Activated T-cell treated with anti-CD3 and anti-CD28 coated beads, Interleukin-2, amount 50 U/mL, for 1 hour (primary cell): Measurements from ENCODE around the gene KRT77.
"Not testable (repeated sequence)": the region's sequence is repeated elsewhere in the genome, so short reads cannot be mapped to it uniquely, and the experiment has no call there.

ENCODE experiments used
- DNase-seq: peaks from one replicate; pipeline ENCODE4 v3.0.0-alpha.2; 2020

KRT77 gene

DNA sequence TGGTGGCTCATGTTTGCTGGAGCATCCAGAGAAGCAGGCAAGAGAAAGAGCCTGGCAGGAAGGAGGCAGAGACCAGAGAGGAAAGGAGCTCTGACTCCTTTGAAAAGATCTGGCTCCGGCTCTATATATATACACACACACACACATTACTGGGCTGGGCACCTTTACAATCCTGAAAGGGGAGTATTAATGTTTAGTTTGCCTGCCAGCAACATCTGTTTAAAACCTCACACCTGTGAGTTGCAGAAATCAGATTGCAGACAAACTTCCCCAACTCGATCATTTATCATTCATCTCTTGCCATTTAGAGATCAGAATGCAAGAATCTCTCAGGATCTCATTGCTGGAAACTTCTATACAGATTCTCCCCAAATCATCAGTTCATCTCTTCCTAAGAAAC, at the start of gene KRT77:
KRT77 (minus strand) TSS at position 101 of the 400 bp plus-strand sequence; CDS start at position 11, 90 bp downstream.
- DNase-seq = no peak

DNA sequence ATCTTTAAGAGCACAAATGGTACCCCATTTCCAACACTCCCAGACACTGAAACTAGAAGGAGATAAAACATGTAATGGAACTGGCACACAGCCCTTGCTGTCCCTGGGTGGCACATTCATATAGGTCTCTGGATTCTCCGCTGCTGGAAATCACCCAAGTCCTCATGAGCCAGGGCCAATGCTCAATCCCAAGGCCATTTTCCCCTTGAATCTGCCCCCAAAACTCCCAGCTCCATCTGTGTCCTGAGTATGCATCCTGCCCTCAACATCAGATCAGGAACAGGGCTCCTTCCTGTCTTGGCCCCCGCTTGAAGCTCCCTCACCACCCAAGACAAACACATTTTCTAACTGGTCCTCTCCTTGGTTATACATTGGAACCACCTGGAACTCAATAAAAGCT, 49.2 kb upstream of the KRT77 start:
- no peak for DNase-seq

DNA sequence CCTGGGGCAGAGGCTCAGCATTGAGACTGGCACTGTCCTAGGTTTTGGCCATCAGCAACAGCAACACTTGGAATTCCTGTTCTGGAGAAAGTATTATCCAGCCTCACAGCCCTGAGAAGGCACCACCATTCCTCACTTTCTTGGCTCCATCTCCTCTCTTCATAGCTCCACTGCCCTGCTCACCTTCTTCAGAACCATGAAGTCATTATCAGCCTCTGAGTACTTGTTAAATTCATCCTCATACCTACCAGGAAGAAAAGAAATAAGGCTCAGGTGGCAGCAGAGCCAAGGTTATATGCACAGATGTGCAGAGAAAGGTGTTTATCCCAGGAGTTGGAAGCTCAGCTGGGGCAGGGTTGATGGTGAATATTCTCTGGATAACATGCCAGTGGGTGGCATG, 48.5 kb upstream of the KRT77 start:
- DNase-seq = no peak

DNA sequence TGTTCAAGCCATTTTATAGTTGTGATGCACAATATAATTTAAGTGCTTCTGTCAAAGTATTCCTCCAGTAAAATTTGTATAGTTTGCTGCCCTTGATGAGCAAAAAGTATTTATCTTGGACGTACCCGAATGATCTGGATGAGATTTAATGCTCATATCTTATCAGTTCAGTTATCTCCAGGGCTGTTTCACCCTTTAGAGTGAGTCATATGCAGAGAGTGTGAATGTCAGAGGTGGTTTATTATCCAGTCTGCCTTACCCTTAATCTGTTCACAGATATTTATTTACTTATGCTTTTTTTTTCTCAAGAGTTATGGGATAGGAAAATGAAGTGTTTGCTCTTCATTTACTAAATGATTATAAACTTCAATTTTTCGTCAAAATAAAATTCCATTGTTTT, 47.2 kb upstream of the KRT77 start:
- DNase-seq = not testable (repeated sequence)

DNA sequence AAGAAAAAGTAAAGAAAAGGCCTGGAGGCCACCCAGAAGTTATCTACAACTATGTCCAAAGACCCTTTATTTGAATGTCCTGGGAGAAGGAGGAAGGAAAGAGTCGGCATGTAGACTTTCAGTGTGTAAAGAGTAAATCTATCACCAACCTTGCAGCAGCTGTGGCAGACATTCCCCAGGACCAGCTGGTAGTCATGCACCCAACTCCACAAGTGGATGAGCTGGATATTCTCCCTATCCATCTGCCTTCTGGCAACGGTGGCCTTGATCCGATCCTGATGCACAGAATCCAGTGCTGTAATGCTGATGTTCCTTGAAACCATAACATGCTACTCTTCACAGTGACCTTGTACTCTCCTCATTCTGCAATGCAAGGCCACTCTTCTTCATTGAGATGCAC, 46.5 kb upstream of the KRT77 start:
- DNase-seq = no peak

DNA sequence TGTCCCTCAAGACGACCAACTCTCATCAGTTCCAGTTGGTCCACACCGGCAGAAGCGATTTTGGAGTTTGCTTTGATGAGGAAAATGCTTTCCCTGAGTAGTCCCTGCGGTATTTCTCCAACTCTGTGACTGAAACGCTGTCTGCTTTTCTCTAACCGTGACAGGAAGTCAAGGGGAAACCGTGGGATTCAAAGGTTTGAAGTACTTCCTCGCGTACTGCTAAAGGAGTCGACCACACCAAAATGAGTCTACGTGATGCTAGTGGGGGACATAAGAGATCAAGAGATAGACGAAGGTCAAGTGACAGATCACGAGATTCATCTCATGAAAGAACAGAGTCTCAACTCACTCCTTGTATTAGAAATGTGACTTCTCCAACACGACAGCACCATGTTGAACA, 45.3 kb upstream of the KRT77 start:
- no peak for DNase-seq

DNA sequence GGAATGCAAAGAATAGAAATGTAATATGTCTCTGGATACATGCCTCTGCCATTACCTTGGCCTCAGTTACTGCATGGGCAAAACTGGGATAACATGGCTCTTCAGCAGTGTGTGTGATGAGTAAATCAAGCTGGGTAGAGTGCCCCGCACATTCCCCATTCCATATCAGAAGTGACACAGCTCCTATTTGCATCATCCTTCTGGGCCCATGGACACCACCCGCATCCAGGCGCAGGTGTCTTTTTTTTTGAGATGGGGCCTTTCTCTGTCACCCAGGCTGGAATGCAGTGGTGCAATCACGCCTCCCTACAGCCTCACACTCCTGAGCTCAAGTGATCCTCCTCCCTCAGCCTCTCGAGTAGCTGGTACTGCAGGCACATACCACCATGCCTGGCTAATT, 42.2 kb upstream of the KRT77 start:
- no peak for DNase-seq

DNA sequence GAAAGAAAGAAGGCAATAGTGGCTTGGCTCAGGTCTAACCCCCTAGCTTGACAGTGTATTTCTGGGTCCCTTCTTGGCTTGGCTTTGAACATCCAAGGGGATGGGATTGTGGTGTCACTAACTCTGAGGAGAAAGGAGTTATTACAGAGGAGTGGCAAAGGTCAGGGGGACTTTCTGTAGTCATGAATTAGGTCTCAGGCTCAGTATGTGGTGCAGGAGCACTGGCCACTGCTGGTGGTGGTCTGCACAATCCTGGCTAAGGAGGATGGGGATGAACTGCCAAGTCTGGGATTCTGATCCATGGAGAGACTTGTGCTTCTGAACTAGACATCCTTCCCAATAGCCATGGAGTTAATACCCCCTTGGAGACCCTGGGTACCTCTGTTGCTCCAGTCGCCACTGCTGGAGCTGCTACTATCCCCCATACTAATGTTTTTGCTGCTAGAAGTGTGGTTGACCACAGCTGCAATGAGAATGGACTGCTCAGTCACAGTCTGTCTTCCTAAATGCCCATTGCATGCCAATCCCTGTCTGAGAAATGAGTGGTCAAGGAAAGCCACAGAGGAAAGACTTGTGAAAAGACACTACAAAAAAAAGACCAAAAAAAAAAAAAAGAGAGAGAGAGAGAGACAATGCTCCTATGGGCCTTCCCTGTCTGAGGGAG, 41.3 kb upstream of the KRT77 start:
- no peak for DNase-seq

DNA sequence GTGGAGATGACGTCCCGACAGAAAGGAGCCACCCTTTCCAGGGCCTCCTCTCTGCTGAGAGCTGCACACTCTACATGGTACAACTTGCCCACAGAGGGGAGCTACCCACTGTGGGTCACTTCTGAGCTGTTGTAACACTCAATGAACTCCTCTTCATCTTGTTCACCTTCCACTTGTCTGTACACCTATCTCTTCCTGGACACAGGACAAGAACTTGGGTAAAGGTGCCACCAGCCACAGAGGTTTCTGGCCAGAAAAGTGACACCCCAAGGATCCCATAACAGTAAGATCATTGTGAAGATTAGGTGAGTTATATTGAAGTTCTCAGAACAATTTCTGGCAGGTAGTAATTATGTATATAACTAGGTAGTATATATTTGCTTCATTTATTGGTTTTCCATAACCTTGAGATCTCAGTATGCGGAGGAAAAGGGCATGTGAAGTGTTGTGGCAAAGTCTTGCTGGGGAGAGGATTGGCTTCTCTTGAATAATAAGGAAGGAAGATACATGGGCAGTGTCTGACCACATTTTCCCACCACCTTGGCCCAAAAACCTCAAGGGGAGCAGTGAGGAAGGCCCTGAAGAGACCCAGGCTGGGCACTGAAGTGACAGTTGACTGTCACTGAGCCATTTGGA, 39.6 kb upstream of the KRT77 start:
- DNase-seq = no peak

DNA sequence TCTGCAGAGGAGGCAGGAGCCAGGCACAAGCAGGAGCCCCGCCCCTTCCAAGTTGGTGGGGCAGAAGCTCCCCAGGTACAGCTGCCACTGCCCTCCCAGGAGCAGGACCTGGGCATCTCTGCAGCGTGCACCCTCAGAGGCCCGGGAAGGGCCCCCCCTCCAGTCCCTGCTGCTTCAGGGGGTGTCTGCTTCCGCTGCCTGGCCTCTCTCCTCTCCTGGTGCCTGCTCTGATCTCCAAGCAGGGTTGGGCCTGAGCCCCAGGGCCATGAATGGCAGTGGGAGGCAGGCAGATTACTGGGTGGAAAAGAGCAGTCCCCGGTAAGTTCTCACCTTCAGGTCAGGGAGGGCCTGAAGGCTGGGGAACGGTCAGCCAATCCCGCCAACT, 38.9 kb upstream of the KRT77 start:
- DNase-seq = no peak

DNA sequence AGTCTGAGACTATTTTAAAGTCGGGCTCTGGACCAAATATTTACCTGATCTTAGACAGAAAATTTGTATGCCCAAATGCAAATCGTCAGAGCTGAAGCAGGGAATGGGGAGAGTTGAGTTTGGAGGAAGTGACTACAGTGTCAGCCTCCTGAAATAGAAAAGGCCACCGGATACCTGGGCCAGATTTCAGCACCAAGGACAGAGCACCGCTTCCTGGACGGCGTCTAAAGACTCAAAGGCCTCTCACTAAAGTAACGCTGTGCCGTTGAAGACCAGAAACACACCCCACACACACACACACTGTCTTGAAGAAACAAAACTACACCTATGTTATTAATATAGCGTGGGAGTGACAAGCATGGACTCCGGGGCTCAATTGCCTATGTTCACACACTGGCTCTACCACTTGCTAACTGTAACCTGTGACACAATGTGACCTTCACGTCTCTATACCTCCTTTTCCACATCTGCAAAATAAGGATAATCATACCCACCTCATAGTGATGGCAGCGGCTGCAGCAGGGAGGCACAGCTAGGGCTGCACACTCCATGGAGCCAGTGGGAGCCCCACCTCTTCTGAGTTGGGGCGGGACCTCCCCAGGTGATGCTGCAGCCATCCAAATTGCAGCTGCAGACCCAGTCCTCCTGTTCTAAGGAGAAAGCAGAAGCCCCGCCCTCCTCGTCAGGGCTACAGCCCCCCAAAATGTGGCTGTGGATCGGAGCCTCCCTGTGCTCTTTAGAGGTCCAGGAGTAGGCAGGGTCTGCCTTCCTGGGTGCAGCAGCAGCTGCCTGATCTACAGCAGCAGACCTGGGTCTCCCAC, 38.3 kb upstream of the KRT77 start:
- peak; percentile 57 for DNase-seq

DNA sequence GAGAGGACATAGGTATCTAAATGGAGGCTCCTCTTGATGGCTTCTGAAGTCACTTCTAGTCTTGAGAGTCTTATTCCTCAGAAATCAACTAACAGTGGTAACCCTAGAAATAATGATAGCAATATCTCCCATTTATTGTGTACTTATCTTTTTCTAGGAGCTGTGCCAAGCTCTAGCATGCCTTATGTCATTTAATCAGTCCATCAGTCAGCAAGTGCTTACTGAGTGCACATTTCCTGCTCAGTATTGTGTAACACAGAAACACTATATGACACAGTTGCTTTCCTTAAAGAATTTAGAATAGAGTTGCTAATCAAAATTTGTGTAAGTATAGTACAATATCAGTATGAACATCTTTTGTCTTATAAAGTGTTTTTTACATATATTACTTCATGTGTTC, 37.3 kb upstream of the KRT77 start:
- no peak for DNase-seq

DNA sequence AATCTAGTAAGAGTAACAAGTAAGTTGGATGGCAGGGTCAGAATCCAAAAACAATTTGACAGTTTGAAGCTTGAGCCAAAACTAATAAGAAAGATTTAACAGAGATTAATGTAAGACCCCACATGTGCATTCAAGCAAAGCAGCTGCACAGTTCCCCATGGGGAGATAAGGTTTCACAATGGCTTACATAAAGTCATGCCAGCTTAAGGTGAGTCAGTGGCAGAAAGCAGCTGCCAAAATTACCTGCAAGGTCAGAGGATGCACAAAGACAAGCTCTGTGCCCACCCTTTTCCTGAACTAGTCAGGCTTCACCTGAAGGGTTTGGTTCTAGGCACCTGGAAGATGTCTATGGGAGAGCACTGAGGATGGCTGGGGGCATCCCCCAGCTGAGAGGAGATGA, 36.6 kb upstream of the KRT77 start:
- no peak for DNase-seq

DNA sequence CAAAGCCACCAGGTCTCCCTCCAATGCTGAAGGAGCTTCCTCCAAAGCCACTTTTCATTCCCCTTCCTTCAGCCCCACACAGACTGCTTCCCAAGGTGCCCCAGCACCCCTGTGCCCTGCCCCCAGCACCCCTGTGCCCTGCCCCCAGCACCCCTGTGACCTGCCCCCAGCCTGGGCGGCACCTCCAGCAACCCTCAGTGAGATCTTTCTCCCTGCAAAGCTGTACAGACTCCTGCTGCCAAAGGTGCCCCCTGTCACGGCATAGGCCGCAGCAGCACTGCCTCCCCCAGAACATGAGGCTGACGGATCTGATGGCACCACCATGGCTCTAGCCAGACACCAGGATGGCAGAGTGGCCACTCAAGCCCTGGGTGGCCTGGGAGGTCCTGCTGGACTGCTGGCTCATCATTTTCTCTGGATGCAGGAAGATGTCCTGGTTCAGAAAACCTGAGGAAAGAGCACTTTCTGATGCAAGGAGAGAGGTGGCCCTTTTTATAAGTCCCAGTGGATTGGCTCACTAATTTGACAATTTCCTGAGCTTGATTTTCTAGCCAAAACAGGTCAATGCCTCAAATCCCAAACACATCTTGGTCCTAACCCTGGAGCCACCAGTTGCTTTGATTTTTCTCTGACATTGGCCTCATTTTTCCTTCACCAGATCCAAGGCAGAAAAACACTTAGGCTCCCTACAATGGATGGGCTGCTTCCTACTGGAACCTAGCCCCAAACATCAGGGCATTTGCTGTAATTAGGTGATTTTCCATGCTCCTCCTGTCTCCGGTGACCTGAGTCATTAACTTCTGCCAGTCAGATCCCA, 32.7 kb upstream of the KRT77 start:
- DNase-seq = no peak

DNA sequence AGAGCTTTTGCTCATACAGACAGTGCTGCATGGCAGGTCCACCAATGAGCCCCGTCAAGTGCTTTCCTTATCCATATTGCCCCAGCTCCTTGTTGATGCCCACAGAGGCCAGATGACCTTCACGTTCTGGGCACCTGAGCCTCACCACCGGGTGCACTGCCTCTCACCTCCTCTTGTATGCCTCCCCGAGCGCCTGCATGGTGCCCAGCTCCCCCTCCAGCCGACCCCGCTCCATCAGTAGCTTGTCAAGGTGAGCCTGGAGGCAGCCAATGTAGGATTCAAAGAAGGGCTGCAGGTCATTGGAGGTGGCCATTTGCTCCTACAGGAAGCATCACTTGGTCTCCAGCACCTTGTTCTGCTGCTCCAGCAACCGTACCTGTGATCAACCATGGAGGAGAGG, 31.8 kb upstream of the KRT77 start:
- DNase-seq = no peak

DNA sequence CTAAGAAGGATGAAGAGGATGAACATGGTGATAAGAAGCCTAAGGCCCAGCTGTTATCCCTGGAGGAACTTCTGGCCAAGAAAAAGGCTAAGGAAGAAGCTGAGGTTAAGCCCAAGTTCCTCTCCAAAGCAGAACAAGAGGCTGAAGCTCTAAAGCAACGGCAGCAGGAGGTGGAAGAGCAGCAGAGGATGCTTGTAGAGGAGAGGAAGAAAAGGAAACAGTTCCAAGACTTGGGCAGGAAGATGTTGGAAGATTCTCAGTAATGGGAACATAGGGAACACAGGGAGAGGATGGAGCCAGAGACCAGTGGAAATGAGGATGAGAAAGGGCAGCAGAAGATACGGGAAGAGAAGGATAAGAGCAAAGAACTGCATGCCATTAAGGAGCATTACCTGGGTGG, 27.5 kb upstream of the KRT77 start:
- DNase-seq = no peak

DNA sequence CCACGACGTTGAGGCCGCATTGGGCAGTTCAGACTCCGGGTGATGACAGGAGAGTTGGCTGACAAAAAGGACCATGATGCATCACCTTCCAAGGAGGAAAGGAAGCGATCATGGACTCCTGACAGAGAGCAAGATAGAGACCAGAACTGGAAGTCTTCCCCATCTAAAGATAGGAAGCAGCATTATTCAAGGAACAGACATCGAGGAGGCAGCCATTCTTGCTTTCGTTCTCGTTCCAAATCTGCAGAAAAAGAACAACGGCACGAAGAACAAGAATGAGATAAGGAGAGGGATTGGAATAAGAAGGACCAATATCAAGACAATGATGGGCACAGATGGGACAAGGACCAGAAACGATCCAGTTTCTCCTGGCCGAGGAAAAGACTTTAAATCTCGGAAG, 27.1 kb upstream of the KRT77 start:
- DNase-seq = no peak

DNA sequence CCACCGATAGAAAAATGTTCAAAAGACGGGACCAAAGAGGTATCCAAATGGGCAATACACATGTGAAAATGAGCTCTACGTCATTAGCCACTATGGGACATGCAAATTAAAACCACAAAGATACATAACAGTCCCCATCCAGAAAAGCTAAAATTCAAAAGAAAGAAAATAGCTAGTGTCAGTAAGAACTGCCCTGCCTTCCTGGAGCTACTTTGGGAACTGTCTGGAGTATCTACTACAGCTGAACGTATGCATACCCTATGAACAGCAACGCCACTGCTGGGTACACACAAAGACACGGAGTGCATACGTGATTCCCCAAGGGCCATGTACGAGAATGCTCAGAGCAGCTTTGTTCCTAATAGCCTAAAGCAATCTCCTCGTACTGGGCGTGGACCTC, 25.8 kb upstream of the KRT77 start:
- no peak for DNase-seq

DNA sequence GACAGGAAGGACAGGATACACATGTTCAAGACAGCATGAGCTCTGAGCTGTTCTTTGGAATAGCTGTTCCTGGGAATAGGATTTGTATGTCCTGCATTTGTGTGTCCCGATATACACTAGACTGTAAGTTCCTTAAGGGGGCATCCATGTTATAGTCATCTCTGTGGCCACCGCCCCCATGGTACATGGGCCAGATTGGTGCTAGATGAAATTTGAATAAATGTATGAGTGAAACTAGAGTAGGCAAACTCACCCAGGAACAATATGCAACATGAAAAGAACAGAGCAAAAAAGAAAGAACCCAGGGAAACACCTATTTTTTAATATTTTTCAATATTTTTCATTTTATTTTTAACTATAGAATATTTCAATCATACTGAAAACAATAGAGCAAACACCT, 25.1 kb upstream of the KRT77 start:
- no peak for DNase-seq

DNA sequence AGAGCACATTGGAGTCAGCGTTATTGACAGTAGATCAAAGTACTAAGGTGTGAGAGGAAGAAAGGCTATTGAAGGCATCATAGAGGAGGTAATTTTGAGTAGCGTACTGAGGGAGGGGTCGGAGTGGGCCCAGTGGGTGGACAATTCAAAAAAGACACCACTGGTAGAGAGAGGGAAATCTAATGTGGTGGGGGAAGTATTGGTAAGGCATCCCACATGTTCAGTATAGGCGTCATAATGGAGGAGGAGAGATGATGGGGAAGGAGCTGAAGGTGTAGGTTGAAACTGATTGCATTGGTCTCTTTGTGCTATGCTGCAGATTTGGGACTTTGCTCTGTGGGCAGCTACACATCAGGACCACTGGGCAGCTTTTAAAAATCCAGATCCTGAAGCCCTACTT, 23.7 kb upstream of the KRT77 start:
- DNase-seq = no peak

DNA sequence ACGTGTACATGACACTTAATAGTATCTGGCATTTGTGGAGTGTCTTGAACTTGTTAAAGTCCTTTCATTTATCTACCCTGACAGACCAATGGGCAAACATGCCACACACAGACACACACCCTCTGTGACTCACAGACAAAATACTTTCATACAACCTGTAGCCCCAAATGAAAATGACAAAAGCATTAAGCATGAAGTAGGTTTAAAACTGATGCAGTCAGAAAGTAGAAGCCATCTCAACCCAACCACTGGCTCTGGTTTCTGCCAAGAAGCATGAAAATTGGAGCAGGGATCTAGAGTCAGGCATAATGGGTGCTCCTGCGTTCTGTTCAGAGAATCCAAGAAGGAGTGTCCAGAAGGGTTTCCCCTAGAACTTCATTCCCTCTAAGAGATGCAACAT, 23.1 kb upstream of the KRT77 start:
- no peak for DNase-seq

DNA sequence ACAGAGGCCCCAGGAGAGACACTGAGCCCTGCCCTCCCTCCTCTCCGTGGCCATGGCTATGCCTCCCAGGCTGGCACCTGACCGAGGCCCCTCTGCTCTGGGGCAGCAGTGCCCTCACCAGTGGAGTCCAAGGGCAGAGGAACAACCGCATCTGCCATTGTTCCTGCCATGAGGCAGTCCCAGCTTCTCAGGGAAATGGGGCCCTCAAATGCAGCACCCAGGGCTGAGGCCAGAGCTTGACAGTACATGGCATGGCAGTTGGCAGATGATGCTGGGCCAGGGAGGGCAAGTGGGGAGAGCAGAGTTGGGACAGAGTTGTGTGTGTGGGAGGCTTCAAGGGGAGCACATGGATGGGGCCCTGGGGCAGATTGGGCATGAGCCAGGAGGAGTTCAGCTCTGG, 21.1 kb upstream of the KRT77 start:
- DNase-seq = no peak

DNA sequence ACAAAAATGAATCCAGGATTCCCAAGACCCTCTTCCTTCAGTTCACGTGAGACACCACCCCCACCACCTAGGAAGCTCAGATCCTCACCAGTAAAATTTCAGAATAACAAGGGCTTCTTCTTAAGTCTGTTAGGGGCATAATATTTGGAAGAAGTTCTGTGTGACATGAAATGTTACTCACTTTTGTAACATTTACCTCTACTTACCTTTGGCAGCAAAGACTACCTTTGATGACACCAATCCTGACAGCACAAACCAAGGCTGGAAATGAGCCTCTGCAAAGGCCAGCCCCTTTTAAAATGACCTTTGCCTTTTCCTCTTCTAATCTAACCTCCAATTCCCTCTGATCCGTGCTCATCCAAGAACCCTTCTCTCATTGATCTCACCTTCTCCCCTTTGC, 19.4 kb upstream of the KRT77 start:
- no peak for DNase-seq
